HL-60/S4 treated with phorbol 12-myristate 13-acetate at 8.2 ng/mL for 4 days and 3 days (cell line): ENCODE measurements around the gene FNTB.

Experiments
- in situ Hi-C: fragments of 300-500 bp; cut with MboI; formaldehyde crosslinking; loops from 2 replicates; pipeline ENCODE4 v1.15.0; 2022; ENCODE audit warnings: low sequenced_read_pairs

Gene FNTB

GRCh38 chr14:65110525-65110924, 123.8 kb downstream of the FNTB start:
- in situ Hi-C loops = no loop called here
